SIG-M5 treated with dmso at 0.1 percent for 504 hours (cell line): ENCODE data around the gene DIPK1A.

Source experiments
- DNase-seq: peaks from one replicate; lab custom pipeline; 2025; ENCODE audit not compliant: unreplicated experiment; lab: John Stamatoyannopoulos, UW

DIPK1A gene

DNA sequence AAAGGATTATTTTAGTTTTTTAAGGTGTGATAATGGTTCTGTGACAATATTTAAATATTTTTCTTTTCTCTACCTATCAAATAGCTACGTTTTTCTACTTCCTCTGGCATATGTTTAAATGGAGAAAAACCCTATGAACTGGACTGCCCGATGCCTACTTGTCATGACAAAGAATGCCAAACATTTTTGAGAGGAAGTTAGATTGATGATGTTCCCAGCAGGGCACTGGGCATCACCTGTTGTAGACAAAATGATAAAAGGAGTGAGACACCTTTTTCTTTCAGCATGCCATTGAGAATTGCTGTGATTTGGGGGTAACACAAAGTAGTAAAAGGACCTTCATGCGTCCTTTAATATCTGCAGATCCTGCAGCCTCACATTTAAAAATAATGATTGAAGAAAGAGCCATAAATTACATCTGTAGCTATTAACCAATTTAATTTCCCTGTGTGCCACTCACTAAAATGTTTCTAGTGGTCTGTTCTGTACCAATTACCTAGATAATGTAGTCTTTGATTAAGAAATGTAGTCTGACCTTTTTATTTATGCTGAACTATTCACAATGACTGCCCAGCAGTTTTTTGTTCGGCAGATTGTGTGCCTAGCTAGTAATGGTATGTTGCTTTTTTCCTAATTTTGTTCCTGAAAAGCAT, 81.8 kb downstream of the DIPK1A start:
- DNase-seq = no peak

DNA sequence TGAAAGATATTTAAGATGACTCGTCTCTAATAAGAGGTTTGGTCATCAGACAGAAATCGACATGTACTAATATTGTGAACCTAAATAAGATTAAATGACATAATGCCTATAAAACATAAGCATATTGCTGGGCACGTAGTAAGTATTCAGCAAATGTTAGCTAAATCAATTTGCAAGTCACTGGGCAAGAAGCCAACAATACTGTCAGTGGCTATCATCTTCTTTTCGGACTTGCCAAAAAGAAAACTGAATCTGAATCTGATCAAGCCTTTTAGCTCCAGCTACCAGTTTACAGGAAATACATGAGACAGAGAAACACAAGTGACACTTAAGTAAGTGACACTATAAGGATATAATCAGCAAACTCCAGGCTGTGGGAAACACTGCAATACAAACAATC, 83.5 kb downstream of the DIPK1A start:
- DNase-seq = no peak

DNA sequence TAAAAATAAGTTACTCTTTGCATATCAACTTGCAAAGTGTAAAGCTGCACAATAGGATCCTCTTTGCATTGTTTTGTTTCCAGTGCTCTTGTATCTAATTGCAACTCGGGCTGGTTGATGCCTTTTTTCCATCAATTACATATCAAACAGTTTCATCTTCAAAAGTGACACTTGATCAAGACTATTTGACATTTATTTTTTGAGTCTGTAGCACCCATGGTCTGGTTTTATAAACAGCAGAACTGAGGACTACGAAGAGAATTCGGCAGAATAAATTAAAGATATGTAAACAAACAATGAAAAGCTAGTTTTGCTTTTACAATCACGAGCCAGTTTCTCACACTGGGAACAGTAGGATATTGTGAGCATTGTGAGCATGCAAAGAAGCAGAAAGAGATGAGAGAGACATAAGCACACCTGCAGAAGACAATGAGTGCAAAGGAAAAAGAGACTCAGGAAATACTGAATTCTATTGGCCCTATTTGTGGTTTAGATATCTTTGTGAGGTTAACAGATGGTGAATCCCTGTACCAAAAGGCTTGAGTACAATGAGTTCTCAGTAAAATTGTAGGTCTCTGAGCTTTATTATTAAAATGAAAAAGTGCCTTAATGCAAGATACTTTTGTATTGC, 84.1 kb downstream of the DIPK1A start:
- no peak for DNase-seq

DNA sequence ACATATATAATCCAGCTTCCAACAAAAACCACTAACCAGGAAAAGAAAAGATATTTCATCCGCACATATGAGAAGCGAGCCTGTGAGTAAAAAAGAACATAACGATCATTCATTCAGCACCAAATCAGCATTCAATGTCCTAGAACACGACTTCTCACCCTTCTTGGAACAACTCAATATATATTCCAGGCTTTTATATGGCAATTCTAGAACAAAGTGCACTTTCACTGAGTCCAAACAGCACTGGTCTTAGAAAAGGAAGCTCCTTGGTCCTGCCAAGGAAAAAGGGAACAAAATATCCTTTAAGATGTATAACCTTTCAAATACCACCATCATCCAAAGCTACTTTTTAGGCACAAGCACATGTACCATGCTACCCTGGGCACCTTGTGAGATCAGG, 84.9 kb downstream of the DIPK1A start:
- no peak for DNase-seq

DNA sequence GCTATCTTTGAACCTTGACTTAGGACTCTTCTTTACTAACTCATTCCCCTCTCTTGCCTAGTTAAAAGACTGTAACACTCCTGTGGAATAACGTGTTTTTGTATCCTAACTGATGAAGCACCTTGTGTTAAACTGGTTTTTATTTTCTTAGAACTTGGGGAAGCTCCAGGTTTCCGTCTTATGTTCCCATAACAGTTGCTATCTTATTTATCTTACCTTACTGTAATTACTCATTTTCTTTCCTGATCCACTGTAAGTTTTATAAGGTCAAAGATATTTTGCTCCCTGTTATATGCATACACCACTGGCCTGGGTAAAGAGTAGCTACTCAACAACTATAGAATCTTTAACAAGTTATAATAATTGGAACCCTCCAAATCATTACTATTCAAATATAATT, 86.3 kb downstream of the DIPK1A start:
- no peak for DNase-seq

DNA sequence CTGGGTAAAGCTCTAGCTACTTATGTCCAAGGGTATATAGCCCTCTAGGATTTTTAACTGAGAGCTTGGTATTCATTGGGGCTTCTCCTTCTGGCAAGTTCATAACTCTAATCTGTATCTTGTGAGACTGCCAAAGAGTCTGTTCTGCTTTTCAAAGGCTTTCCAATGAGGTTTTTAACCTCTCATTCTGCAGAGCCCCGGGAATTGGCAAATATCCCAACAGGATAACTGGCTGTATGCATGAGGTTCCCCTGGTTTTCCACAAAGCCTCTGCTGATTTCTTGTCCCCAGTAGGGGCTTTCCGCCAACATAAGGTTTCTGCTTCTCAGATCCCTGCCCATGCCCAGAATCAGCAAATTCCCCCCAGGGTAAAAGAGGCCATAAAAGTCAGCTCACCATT, 88.5 kb downstream of the DIPK1A start:
- no peak for DNase-seq

DNA sequence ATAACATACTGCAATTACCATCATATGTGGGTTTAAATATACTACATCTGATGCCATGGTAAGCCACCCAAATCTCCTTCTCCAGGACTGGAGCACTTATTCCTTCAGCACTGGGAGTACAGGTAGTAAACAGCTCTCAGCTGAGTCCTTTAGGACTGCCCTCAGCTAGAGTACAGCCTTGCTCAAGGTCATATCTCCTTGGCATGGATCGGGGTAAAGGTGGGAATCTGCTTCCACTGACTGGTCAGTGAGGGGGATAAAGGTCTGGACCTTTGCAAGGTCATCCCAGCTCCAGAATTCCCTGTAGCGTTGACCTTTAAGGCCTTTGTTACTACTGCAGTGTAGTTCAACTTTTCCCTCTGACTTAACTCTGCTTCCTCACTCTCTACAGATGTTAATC, 90.7 kb downstream of the DIPK1A start:
- DNase-seq = no peak

DNA sequence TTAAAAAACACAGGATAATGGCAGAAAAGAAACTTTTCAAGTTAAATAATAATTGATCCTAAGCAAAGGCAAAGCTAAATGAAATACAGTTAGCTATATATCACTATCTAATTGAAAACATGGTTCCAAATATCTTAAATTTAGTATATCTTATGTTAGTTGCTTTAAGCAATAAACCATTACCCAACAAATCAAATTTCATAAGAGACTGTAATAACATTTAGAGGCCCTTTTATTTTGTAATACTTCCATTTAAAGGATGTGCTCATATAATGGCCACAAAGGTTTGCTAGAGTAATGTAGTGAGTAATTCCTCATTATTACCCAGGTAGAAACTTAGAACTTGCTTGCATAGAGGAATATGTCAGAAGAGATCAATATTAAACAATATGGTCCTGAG, 97.1 kb downstream of the DIPK1A start:
- DNase-seq = no peak

DNA sequence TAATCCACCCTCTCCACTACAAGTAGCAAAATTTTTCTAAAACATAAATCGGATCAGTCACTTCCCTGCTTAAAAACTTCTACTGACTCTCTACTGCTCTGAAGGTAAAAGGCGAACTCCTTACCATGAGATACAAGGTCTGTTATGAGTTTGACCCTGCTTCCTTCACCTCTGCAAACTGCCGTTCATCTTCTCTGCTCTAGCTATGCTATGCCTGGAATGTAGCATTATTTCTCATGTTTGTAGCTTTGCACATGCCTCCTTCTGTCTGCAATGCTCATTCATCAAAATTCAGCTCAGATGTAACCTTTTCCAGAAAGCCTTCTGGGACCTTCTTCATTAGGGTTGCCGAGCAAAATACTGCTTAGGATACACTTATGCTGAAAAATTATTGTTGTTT, 98.7 kb downstream of the DIPK1A start:
- DNase-seq = no peak

DNA sequence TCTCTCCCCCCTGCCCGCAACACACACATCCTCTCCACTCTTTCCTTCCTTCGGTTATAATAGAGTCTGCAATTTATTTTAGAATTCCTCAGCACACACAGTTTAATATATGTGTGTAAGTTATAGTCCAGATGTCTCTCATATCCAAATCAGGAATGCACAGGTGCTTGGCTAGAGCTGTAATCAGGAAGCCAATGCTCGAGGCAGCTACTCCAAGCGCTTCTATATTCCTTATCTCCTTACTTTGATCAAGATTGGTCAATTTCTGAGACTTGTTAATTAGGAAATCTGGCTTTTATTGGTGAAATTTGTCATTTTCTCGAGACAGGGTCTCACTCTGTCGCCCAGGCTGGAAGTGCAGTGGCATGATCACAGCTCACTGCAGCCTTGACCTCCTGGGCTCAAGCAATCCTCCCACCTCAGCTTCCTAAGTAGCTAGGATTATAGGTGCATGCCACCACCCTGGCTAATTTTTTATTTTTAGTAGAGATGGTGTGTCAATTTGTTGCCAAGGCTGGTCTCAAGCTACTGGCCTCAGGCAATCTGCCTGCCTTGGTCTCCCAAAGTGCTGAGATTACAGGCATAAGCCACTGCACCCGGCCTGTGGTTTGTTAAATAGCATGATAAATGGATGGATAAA, 101.7 kb downstream of the DIPK1A start:
- no peak for DNase-seq

DNA sequence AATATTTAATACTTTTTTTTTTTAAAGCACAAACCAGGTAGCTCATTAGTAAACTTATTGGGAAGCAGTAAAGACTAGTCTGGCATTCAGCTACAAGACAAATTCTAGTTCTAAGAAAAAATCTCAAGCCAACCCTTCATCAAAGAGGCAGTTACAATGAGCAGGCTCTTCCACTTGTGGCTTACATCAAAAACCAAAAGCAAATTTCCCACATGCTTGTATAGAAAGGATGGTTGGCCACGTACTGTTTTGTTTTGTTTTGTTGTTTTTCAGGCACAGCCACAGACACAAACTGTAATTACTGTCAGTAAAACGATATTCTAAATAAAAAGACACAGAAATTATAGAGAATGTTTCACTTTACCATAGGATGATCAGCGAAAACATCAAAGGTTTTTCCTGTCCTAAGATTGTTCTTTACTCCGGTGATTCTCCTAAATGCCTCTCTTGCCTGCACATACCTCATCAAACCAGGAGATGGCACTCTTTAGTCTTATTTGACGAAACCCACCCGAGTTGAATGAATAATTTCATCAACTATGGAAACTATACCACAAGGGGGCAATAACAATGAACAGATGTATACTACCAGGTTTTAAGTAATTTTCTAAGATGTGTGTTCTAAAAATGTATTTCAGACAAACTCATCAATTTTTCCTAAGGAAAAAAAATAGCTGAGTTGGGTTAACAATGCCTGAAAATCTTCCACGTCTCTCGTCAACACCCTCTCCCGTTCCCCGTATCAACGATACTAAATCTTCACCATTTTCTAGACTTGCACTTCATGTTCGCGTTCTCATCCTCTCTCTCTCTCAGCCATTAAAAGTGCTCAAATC, 102.5 kb downstream of the DIPK1A start:
- peak; percentile 76 for DNase-seq

DNA sequence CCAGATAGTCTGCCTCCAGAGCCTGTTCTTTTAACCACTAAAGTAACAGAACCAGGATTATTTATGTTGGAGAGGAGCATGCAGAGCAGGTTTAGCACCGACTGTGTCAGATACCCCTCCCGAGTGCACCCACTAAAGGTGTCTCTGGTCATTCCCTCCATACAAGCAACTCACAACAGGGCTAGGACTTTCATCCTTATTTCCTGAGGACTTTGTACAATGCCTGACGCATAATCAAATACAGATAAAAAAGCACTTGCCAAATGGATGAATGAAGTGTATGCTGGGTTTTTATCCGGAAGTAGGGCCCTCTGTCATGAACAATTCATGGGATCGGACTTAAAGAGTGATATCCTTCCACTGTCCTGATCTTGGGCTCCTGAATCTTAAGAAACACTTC, 103.4 kb downstream of the DIPK1A start:
- no peak for DNase-seq

DNA sequence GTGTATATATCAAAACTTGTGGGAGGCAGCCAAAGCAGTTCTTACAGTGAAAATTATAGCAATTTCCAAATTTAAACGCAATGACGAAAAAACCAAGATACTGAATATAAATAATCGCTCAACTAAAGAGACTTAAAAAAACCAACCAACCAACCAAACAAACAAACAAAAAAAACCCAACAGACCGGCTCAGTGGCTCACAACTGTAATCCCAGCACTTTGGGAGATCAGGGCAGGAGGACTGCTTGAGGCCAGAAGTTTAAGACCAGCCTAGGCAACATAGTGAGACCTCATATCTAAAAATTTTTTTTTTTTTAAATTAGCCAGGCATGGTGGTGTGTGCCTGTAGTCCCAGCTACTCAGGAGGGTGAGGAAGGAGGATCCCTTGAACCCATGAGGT, 106.0 kb downstream of the DIPK1A start:
- DNase-seq = no peak

DNA sequence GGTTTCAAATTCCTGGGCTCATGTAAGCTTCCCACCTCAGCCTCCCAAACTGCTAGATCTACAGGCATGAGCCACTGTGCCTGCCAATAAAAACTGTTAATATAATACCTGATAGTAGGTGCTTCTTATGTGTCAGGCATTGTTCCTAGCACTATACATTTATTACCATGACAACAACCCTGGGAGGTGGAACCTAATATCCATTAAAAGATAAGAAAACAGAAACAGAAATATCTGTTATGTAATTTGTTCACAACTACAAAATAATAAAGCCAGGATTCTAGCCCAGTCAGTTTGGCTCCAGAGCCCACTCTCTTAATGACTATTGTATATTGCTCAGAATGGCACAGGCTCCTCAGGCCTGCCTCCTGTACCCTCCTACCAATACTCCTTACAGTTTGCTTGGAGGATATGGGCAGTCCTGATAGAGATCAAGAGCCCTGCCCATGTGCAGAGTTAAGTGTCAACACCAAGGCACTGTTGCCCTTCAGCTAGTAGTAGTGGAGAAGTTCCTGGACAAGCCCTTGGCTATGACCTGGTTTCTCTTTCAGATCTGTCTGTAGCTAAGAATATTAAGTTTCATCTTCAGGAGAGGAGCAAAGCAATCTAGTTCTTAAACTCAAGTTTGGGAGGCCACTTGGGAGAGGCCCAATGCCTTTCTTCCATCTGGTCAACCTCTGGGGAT, 107.0 kb downstream of the DIPK1A start:
- DNase-seq = no peak

DNA sequence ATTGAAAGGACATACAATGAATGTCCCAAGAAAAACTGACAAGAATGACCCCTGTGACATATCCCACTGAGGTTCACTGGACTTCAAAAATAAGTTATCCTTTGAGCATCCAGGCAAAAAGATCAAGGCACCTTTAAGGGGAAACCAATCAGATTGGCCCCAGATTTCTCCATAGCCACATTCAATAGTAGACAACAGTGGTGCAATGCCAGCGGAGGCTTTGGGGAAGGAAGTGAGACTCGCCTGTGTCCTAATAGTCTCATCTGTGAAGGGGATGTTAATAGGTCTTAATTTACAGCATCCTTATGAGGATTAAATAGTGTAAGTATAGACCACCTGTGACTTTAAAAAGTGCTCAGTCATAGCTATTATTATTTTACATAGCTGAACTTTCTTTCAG, 108.0 kb downstream of the DIPK1A start:
- DNase-seq = peak; percentile 79

DNA sequence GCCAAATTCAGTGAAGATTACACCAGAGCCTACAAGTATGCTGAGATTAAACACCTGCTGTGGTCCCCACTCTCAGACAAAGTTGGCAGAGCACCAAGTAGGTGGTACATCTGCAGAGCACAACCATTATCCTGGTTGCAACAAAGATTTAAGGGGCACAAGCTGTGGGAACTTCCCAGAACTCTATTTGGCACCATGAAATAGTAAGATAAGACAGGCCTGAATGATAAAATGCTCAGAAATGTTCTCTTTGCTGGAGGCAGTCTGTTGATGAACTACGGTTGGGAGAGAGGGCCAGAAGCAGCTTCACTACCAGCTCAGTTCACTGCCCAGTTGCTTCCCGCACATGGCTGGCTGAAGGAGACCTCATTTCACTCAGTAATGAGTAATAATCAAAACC, 109.5 kb downstream of the DIPK1A start:
- no peak for DNase-seq

DNA sequence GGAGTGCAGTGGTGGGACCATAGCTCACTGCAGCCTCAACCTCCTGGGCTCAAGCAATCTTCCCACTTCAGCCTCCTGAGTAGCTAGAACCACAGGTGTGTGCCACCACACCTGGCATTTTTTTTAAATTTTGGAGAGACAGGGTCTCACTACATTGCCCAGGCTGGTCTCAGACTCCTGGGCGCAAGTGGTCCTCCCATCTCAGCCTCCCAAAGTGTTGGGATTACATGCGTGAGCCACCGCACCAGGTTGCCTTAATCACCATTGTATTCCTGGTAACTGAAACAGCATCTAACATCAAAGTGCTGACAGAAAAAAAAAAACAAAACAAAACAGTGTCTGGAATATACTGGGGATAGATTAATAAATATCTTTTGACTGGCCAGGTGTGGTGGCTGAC, 111.2 kb downstream of the DIPK1A start:
- DNase-seq = no peak

DNA sequence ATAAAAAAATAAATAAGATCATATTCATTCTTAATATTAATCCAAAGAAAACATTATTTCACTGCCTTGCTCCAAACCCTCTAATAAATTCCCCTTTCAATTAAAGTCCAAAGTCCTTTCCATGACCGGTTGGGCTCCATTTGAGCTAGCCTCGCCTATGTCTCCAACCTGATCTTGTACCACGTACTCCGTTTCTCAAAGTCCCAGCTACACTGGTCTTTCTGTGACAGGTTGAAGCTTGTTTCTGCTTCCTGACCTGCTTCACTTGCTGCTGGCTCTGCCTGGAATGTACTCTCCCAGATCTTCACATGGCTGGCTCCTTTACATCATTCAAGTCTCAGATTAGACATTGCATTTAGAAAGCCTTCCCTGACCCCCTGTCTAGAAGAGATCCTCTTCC, 113.1 kb downstream of the DIPK1A start:
- no peak for DNase-seq

DNA sequence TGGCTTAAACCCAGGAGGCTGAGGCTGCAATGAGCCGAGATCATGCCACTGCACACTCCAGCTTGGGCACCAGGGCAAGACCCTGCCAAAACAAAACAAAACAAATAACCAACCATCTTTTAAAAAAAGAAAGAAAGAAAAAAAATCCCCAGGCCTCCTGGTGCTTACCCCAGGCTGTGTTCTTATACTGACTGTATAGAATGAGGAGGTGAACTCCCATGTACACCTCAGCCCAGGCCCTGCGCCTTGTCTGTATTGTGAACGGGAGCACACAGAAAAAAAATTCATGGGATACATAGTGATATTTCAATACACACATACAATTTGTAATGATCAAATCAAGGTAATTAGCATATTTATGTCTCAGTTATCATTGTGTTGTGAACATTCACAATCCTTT, 115.4 kb downstream of the DIPK1A start:
- no peak for DNase-seq

DNA sequence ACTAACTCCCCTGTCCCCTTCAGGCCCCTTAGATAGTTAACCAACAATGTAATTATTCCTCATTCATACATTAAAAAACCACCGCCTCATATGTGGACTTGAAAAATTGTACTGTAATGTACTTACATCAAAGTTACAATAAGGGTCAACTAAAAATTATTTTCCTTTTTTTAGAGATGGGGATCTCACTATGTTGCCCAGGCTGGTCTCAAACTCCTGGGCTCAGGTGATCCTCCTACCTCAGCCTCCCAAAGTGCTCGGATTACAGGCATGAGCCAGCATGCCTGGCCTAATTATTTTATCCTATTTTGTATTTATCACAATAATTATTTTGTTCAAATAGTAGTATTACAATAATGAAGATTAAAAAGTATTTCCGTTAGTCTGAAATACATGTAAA, 116.8 kb downstream of the DIPK1A start:
- no peak for DNase-seq
